Adrenal gland (tissue), 5 donors: ENCODE measurements around the gene CDRT15.

Experiments
- CTCF ChIP-seq, 6 experiments: fragments of 450-650 bp in 4 of 6; fragments of 200-600 bp in 2 of 6; sonication (generic) in 1 of 6; IDR thresholded peaks; 1 replicate in 5 of 6; 2 replicates in 1 of 6; pipeline versions ENCODE4 v1.5.1 to v1.8.0; 2016 to 2021; ENCODE audit warnings: antibody characterized with exemption in 6 of 6, mild to moderate bottlenecking in 2 of 6, moderate library complexity in 1 of 6
- POLR2A ChIP-seq, 2 donors: fragments of 450-650 bp; IDR thresholded peaks; one replicate each; pipeline ENCODE4 v1.6.1; 2017; ENCODE audit warnings: antibody characterized with exemption in 2 of 2, mild to moderate bottlenecking in 2 of 2, moderate library complexity in 1 of 2
- donor health status: DM: no; HTN: no; CAD: no.

- TF ChIP-seq CTCF (IDR thresholded peaks at IDR 0.05) (no peak), POLR2A (IDR thresholded peaks at IDR 0.05) (no peak)
Observed at GRCh38 chr17:14209215-14209614, 27.4 kb downstream of the CDRT15 start.
